HG03045 (cell line): ENCODE data around the gene IL17RE.
"Not testable (repeated sequence)": the region's sequence is repeated elsewhere in the genome, so short reads cannot be mapped to it uniquely, and the experiment has no call there.

ENCODE experiments used
- ATAC-seq: cut with Tn5 transposase; IDR thresholded peaks from one replicate; pipeline ENCODE4 v1.9.1; 2021; ENCODE audit warnings: mild to moderate bottlenecking, moderate library complexity; ENCODE audit not compliant: unreplicated experiment

The IL17RE gene

GRCh38 chr3:9902372-9903237, at the start of gene IL17RE:
Gene IL17RE (plus strand): TSS chr3:9902848. CDS start chr3:9902933, 85 bp downstream.
- no peak for ATAC-seq

GRCh38 chr3:9854291-9854940, 48.2 kb upstream of the IL17RE start:
- not testable (repeated sequence) for ATAC-seq

GRCh38 chr3:9855594-9855993, 47.1 kb upstream of the IL17RE start:
- no peak for ATAC-seq

GRCh38 chr3:9859530-9860025, 43.1 kb upstream of the IL17RE start:
- ATAC-seq, result no peak

GRCh38 chr3:9861201-9861600, 41.4 kb upstream of the IL17RE start:
- ATAC-seq, result no peak

- no peak for ATAC-seq
Measured at GRCh38 chr3:9861626-9862130, 41.0 kb upstream of the IL17RE start.

GRCh38 chr3:9862391-9863057, 40.1 kb upstream of the IL17RE start:
- no peak for ATAC-seq

- ATAC-seq, result no peak
Measured at GRCh38 chr3:9863058-9863772, 39.4 kb upstream of the IL17RE start.

GRCh38 chr3:9864200-9864927, 38.3 kb upstream of the IL17RE start:
- ATAC-seq, result no peak

- not testable (repeated sequence) for ATAC-seq
Measured at GRCh38 chr3:9865125-9865637, 37.5 kb upstream of the IL17RE start.

GRCh38 chr3:9866639-9867038, 36.0 kb upstream of the IL17RE start:
- no peak for ATAC-seq

GRCh38 chr3:9867106-9867505, 35.5 kb upstream of the IL17RE start:
- ATAC-seq, result no peak

- ATAC-seq, result no peak
Measured at GRCh38 chr3:9869955-9870354, 32.7 kb upstream of the IL17RE start.

GRCh38 chr3:9870978-9871377, 31.7 kb upstream of the IL17RE start:
- no peak for ATAC-seq

- not testable (repeated sequence) for ATAC-seq
Measured at GRCh38 chr3:9872067-9872466, 30.6 kb upstream of the IL17RE start.

GRCh38 chr3:9875448-9875847, 27.2 kb upstream of the IL17RE start:
- no peak for ATAC-seq

GRCh38 chr3:9876255-9876654, 26.4 kb upstream of the IL17RE start:
- not testable (repeated sequence) for ATAC-seq

- no peak for ATAC-seq
Measured at GRCh38 chr3:9876991-9877390, 25.7 kb upstream of the IL17RE start.

- no peak for ATAC-seq
Measured at GRCh38 chr3:9878700-9879099, 23.9 kb upstream of the IL17RE start.
